CD4-positive, alpha-beta T cell treated with Interleukin-21 for 1 hour (primary cell): Measurements from ENCODE around the gene TLCD5.
A peak's percentile ranks its signal among the peaks of the same experiment; 100 is the strongest.

ENCODE experiments used
- DNase-seq: peaks from one replicate; pipeline ENCODE4 v3.0.0-alpha.2; 2020

The TLCD5 gene

GRCh38 chr11:120324932-120325810, at the start of gene TLCD5:
TLCD5 (plus strand) TSS chr11:120325299; CDS start chr11:120327442, 2,143 bp downstream.
- DNase-seq: peak; percentile 27

GRCh38 chr11:120279502-120279901, 45.6 kb upstream of the TLCD5 start:
- no peak for DNase-seq

- no peak for DNase-seq
Observed at GRCh38 chr11:120280600-120281051, 44.5 kb upstream of the TLCD5 start.

- DNase-seq: no peak
Observed at GRCh38 chr11:120281143-120281795, 43.8 kb upstream of the TLCD5 start.

- no peak for DNase-seq
Observed at GRCh38 chr11:120283124-120283523, 42.0 kb upstream of the TLCD5 start.

- no peak for DNase-seq
Observed at GRCh38 chr11:120284272-120284671, 40.8 kb upstream of the TLCD5 start.

GRCh38 chr11:120285256-120285655, 39.8 kb upstream of the TLCD5 start:
- no peak for DNase-seq

GRCh38 chr11:120288021-120288420, 37.1 kb upstream of the TLCD5 start:
- DNase-seq: no peak

GRCh38 chr11:120289426-120289825, 35.7 kb upstream of the TLCD5 start:
- DNase-seq: no peak

- no peak for DNase-seq
Observed at GRCh38 chr11:120290956-120291355, 34.1 kb upstream of the TLCD5 start.

GRCh38 chr11:120293038-120293800, 31.9 kb upstream of the TLCD5 start:
- DNase-seq: no peak

- DNase-seq: no peak
Observed at GRCh38 chr11:120294096-120294495, 31.0 kb upstream of the TLCD5 start.

GRCh38 chr11:120295099-120295498, 30.0 kb upstream of the TLCD5 start:
- no peak for DNase-seq

- DNase-seq: no peak
Observed at GRCh38 chr11:120296554-120296953, 28.5 kb upstream of the TLCD5 start.

GRCh38 chr11:120298461-120298860, 26.6 kb upstream of the TLCD5 start:
- DNase-seq: no peak

GRCh38 chr11:120302001-120302805, 22.9 kb upstream of the TLCD5 start:
- DNase-seq: no peak

- DNase-seq: peak; percentile 51
Observed at GRCh38 chr11:120303004-120303637, 22.0 kb upstream of the TLCD5 start.

- no peak for DNase-seq
Observed at GRCh38 chr11:120304526-120304925, 20.6 kb upstream of the TLCD5 start.

GRCh38 chr11:120305286-120305685, 19.8 kb upstream of the TLCD5 start:
- DNase-seq: no peak

- no peak for DNase-seq
Observed at GRCh38 chr11:120306519-120307242, 18.4 kb upstream of the TLCD5 start.

- DNase-seq: no peak
Observed at GRCh38 chr11:120307476-120307875, 17.6 kb upstream of the TLCD5 start.
